Activated T-cell treated with anti-CD3 and anti-CD28 coated beads for 1 hour (primary cell): ENCODE measurements around the gene GPR107.

Experiments
- DNase-seq: peaks from one replicate; pipeline ENCODE4 v3.0.0-alpha.2; 2020; ENCODE audit warnings: low read depth

Gene GPR107

DNA sequence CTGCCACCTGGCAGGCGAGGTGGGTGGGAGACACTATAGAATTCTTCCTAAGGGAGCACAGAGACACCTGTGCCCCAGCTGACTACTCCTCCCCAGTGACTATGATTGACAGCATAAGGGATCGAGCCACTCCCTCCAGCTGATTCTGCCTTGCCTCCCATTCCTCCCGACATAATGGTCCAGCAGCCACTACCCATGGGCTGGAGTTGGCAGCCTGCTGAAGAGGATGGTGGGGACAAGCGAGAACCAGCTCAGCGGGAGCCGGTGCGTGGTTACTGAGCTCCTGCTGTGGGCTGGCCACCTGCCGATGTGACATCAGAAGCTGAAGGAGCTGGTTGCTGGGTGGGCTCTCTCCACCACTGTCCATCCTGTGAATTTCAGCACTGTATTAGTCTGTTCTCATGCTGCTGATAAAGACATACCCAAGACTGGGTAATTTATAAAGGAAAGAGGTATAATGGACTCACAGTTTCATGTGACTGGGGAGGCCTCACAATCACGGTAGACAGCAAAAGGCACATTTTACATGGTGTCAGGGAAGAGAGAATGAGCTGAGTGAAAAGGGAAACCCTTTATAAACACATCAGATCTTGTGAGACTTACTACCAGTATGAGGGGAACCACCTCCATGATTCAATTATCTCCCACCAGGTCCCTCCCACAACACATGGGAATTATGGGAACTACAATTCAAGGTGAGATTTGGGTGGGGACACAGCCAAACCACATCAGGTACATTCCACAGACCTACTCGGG, 106.4 kb downstream of the GPR107 start:
- DNase-seq, result no peak

- no peak for DNase-seq
These were observed 107.3 kb downstream of the GPR107 start for GRCh38 chr9:130160862-130161470.

DNA sequence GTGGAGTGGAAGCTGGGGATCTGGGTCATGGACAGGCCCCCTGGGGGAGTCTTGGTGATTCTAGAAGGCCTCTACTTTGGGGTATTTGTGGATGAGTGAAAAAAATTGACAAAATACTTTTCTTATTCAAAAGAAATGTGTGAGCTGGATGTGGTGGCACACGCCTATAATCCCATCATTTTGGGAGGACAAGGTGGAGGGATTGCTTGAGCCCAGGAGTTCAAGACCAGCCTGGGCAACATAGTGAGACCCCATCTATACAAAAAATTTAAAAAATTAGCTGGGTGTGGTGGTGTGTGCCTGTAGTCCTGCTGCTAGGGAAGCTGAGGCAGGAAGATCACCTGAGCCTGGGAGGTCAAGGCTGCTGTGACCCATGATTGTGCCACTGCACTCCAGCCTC, 111.9 kb downstream of the GPR107 start:
- no peak for DNase-seq

DNA sequence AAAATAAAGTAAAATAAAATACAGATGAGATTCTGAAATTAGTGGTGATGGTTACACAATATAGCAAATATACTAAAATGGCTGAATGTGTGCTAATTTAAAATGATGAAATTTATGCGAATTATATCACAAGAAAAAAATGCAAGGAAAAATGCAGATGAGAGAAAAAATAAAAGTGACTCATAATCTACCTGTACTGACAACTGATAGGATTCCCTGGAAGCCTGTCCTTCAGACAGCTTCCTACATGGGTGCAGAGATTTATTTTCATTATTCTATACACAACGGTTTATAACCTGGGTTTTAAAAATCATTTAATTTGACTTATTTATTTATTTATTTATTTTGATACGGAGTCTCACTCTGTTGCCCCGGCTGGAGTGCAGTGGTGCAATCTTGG, 112.7 kb downstream of the GPR107 start:
- no peak for DNase-seq

DNA sequence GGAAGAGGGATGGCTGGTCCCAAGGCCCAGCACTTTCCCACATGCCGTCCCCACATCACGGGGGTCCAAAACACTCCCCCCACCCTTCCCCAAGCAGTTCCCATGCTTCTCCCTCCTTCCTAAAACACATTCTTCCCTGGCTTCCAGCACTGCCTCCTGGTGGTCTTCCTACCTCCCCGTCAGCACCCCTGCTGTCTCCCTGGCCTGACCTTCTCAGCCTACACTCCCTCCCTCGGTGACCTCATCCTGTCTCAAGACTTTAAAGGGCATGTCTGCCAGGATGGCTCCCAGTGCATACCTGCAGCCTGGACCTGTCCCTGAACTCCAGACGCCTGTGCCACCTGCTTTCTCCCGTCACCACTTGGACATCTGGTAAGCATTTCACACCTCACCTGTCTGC, 114.2 kb downstream of the GPR107 start:
- no peak for DNase-seq

- DNase-seq, result no peak
These were observed 117.8 kb downstream of the GPR107 start for GRCh38 chr9:130171226-130172148.

DNA sequence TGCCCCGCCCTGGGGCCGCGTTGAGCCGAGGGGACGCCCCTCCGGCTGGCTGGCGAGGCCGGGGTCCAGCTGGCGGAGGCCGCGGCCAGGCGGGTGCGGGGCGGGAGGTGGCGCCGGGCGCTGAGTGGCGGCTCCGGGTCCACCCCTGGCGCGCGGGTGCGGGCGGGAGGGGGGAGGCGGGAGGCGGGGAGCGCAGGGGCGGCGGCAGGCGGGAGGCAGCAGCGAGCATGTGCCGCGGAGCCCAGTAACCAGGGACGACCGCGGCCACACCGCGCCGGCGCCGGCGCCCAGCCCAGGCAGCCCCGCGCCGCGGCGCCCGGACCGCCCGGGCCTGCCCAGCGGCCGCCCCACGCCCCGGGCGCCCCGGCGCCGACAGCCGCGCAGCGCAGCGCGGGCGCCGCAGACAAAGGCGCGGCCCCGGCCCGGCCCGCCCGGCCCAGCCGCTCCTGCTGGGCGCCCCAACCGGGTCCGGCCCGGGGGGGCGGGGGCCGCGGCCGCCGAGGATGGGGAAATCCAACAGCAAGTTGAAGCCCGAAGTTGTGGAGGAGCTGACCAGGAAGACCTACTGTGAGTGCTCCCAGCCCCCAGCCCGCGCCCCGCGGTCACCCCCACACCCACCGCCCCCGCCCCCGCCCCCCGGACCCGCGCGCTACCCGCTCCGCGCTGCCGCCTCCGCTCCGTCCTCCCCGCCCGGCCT, 118.6 kb downstream of the GPR107 start, which contains the start of gene NCS1:
Gene NCS1, plus strand, starts transcription at position 244 of the 697 bp plus-strand sequence. Its CDS starts 260 bp downstream, at position 504.
- peak; percentile 16 for DNase-seq

GRCh38 chr9:130172858-130173665, 119.4 kb downstream of the GPR107 start:
- peak; percentile 27 for DNase-seq

DNA sequence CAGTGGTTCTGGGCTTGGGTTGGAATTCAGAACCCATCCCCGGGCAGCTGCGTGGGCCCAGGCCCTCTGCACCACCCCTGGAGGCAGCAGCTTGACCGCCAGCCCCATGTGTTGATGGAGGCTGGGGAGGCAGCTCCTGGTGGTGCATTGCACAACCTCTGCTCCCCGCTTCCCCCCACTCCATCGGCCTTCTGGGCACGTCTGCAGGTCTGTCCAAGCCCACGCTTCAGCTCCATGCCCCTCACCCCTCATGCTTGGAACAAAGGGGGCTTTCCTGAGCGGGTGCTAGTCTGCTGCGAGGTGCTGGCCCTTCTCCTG, 119.9 kb downstream of the GPR107 start:
- DNase-seq, result no peak

GRCh38 chr9:130174025-130174424, 120.3 kb downstream of the GPR107 start:
- no peak for DNase-seq

GRCh38 chr9:130174920-130175321, 121.2 kb downstream of the GPR107 start:
- DNase-seq, result no peak

GRCh38 chr9:130175355-130175754, 121.6 kb downstream of the GPR107 start:
- no peak for DNase-seq

DNA sequence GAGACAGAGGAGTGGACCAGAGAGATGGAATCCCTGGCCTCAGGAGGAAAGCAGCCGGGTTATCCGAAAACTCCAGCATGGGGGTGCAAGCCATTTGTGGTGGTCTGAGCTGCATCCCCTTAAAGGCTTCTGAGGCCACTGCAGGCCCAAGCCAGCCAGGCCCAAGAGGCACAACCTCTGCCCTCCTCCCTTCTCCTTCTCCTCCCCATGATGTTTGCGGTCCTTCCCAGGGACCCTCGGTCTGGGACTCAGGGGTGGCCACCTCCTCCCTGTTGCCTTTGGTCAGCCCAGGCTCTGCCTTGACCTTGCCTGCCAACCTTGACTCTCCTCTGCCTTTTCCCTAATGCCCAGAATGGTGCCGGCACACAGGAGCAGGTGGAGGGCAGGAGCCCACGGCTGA, 123.1 kb downstream of the GPR107 start:
- DNase-seq, result no peak

- no peak for DNase-seq
These were observed 124.4 kb downstream of the GPR107 start for GRCh38 chr9:130177898-130178805.

- DNase-seq, result no peak
These were observed 125.7 kb downstream of the GPR107 start for GRCh38 chr9:130179331-130179907.

GRCh38 chr9:130180516-130180915, 126.8 kb downstream of the GPR107 start:
- no peak for DNase-seq

- DNase-seq, result no peak
These were observed 128.1 kb downstream of the GPR107 start for GRCh38 chr9:130181678-130182380.

GRCh38 chr9:130182381-130182909, 128.7 kb downstream of the GPR107 start:
- no peak for DNase-seq
